ENCODE results near the gene DAB2. TPM values are rescaled to one million over a fixed set of nuclear protein-coding genes. Genes with fewer than 3 reads are reported as not detected.

Gene DAB2
- total RNA-seq, 2 experiments from 2014 or later, result 0.16 TPM; not detected in 1

DNA sequence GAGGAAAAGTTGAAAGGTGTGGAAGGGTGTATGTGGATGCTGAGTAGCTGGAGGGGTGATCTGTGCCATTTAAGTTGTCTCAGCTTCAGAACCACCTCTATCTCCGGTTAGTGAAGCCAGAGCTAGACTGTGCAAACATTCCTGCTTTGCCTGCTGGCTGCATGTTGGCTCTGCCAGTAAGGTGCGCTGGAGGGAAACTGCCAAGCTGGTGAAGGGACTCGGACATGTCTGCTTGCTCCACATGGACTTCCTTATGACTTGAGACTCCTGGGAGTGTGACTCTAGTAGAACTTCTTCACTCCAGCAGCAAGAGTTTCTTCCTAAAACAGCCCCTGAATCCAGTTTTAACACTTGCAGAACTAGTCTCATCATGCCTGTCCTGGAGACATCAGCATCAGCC is 27.9 kb downstream of the DAB2 start:
- peaks cover 5% of the 10 kb centered on the region for H3K4me1 Mint-ChIP-seq (ENCODE audit: low read depth)
- H3K27me3 Mint-ChIP-seq, result no peaks in the 10 kb centered on the region
- no peak overlapping the region for H3K4me3 Mint-ChIP-seq
- H3K9me3 Mint-ChIP-seq, result no peaks in the 10 kb centered on the region
- intact Hi-C loops (cut with micrococcal nuclease), result no loop called here
- DNase-seq (no peak), ATAC-seq (no peak)
- H3K36me3 Mint-ChIP-seq (ENCODE audit: low read depth), result no peaks in the 10 kb centered on the region
- ChIA-PET CTCF (interaction anchor here (1.1 to 1.9 kb wide), 4 partner anchors 21 to 182 kb away, joined by 3 to 8 read pairs (median 4); partner anchors contain the start of gene DAB2), POLR2A (no interaction called here)
- TF ChIP-seq CTCF (IDR thresholded peaks at IDR 0.05), result no peak
- H3K27ac Mint-ChIP-seq, result no peak overlapping the region

- POLR2A ChIA-PET, result no interaction called here
- Mint-ChIP-seq H3K27ac (no peak overlapping the region), H3K4me1 (ENCODE audit: low read depth) (peaks cover 5% of the 10 kb centered on the region), H3K9me3 (no peaks in the 10 kb centered on the region), H3K36me3 (ENCODE audit: low read depth) (no peaks in the 10 kb centered on the region), H3K27me3 (no peaks in the 10 kb centered on the region), H3K4me3 (no peak overlapping the region)
- CTCF ChIA-PET, result interaction anchor here (1.1 to 1.3 kb wide), 2 partner anchors 29 to 148 kb away, joined by 3 read pairs; partner anchors contain the start of gene DAB2
- no peak for ATAC-seq
- intact Hi-C loops (cut with micrococcal nuclease), result no loop called here
- no peak for DNase-seq
- no peak for TF ChIP-seq CTCF (IDR thresholded peaks at IDR 0.05)
Measured at GRCh38 chr5:39395521-39395920, 29.3 kb downstream of the DAB2 start.

DNA sequence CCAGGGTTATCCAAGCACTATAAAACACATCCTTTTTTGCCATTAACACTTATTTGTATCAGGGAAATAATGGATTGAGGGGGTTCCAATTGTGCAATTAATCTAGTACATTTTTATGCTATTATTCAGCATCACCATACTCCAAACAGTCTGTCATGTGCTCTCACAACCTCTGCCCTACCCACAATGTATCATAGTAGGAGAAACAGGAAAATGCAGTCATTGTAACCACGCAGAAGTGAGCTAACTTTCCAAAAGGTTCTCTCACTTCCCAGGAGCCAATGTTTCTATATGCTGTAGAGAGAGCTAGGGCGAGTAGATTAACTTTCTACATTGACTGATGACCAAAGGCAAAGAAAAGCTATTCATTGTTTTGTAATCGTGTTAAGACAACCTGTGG is 29.8 kb downstream of the DAB2 start:
- CTCF ChIA-PET, result interaction anchor here (1.1 kb wide), 1 partner anchor 149 kb away, joined by 3 read pairs; no protein-coding TSS in a partner anchor
- POLR2A ChIA-PET, result no interaction called here
- Mint-ChIP-seq H3K27me3 (no peaks in the 10 kb centered on the region), H3K27ac (no peak overlapping the region), H3K4me1 (ENCODE audit: low read depth) (peaks cover 5% of the 10 kb centered on the region), H3K9me3 (no peaks in the 10 kb centered on the region), H3K36me3 (ENCODE audit: low read depth) (no peaks in the 10 kb centered on the region), H3K4me3 (no peak overlapping the region)
- DNase-seq, result no peak
- intact Hi-C loops (cut with micrococcal nuclease), result no loop called here
- no peak for ATAC-seq
- TF ChIP-seq CTCF (IDR thresholded peaks at IDR 0.05), result no peak

DNA sequence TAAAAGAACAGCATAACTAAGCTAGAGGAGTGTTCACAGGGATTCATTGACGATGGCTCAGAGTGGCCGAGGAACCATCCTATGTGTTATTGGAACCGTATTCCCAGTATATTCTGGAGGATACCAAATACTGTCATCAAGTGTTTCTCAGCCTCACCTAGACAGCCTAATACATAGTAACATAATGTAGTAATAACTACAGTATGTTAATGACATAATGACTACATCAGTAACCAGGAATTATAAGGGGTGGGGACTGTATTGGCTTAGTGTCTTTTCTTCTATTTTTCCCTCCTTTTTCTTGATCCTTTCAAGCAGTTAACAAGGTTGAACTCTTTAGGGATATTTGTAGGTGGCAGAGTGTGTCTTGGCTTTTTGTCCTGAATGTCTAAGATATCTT is 33.8 kb downstream of the DAB2 start:
- no peaks in the 10 kb centered on the region for H3K9me3 Mint-ChIP-seq
- ChIA-PET CTCF (interaction anchor here (1.7 kb wide), 1 partner anchor 11 kb away, joined by 3 read pairs; no protein-coding TSS in a partner anchor), POLR2A (no interaction called here)
- no peak overlapping the region for H3K27ac Mint-ChIP-seq
- H3K27me3 Mint-ChIP-seq, result no peaks in the 10 kb centered on the region
- TF ChIP-seq CTCF (IDR thresholded peaks at IDR 0.05), result no peak
- intact Hi-C loops (cut with micrococcal nuclease), result no loop called here
- no peaks in the 10 kb centered on the region for H3K36me3 Mint-ChIP-seq (ENCODE audit: low read depth)
- ATAC-seq (no peak), DNase-seq (no peak)
- H3K4me3 Mint-ChIP-seq, result no peak overlapping the region
- no peaks in the 10 kb centered on the region for H3K4me1 Mint-ChIP-seq (ENCODE audit: low read depth)

GRCh38 chr5:39387293-39387692 is 37.5 kb downstream of the DAB2 start:
- no peak overlapping the region for H3K27ac Mint-ChIP-seq
- H3K9me3 Mint-ChIP-seq, result no peaks in the 10 kb centered on the region
- CTCF ChIA-PET, result no interaction called here
- intact Hi-C loops (cut with micrococcal nuclease), result no loop called here
- H3K27me3 Mint-ChIP-seq, result no peaks in the 10 kb centered on the region
- TF ChIP-seq CTCF (IDR thresholded peaks at IDR 0.05), result no peak
- ATAC-seq (no peak), DNase-seq (no peak)
- no peaks in the 10 kb centered on the region for H3K36me3 Mint-ChIP-seq (ENCODE audit: low read depth)
- no peak overlapping the region for H3K4me3 Mint-ChIP-seq
- POLR2A ChIA-PET, result no interaction called here
- H3K4me1 Mint-ChIP-seq (ENCODE audit: low read depth), result no peaks in the 10 kb centered on the region
